Activated B cell treated with CpG ODN at 0.5 μM for 24 hours (primary cell): ENCODE measurements around the gene HSPA4L. TPM values are rescaled to one million over a fixed set of nuclear protein-coding genes. Genes with fewer than 3 reads are reported as not detected.
A peak's percentile ranks its signal among the peaks of the same experiment; 100 is the strongest.

ENCODE experiments used
- ATAC-seq: fragments of 200-7000 bp; cut with Tn5 transposase; one replicate; pipeline ENCODE4 v1.10.0; 2021; ENCODE audit warnings: low read depth, mild to moderate bottlenecking, moderate library complexity
- CTCF ChIA-PET: fragments of 350-600 bp; sonication (Branson Sonifier 250); formaldehyde crosslinking; loops from one replicate; lab custom pipeline; 2021; ENCODE audit warnings: antibody characterized with exemption; lab: Charles Lee
- POLR2A ChIA-PET: fragments of 350-600 bp; sonication (Branson Sonifier 250); formaldehyde crosslinking; loops from one replicate; lab custom pipeline; 2021; ENCODE audit warnings: antibody characterized with exemption; lab: Charles Lee
- DNase-seq: peaks from one replicate; pipeline ENCODE4 v3.0.0; 2022
- H3K27ac Mint-ChIP-seq: one replicate; pipeline ENCODE4 v1.8.0; 2020; ENCODE audit warnings: mixed read lengths
- H3K27me3 Mint-ChIP-seq: one replicate; pipeline ENCODE4 v1.8.0; 2021; ENCODE audit warnings: mixed read lengths
- H3K36me3 Mint-ChIP-seq: one replicate; pipeline ENCODE4 v1.8.0; 2021; ENCODE audit warnings: low read depth, mixed read lengths
- H3K4me1 Mint-ChIP-seq: one replicate; pipeline ENCODE4 v1.8.0; 2021; ENCODE audit warnings: mixed read lengths
- H3K4me3 Mint-ChIP-seq: one replicate; pipeline ENCODE4 v1.8.0; 2020; ENCODE audit warnings: mild to moderate bottlenecking, mixed read lengths
- H3K9me3 Mint-ChIP-seq: one replicate; pipeline ENCODE4 v1.8.0; 2020; ENCODE audit warnings: mixed read lengths
- intact Hi-C: fragments of 100-400 bp; cut with micrococcal nuclease; formaldehyde crosslinking; loops from one replicate; pipeline ENCODE4 v1.15.1; 2024
- total RNA-seq: library from RNA; stranded (reverse); gene quantifications from 2 replicates; pipeline ENCODE4 v1.2.3, GENCODE V29; 2022
- TF ChIP-seq, protein P1 (sequence below): fragments of 200-600 bp; IDR thresholded peaks from one replicate; pipeline ENCODE4 v1.8.0; 2022; ENCODE audit warnings: antibody characterized with exemption, mild to moderate bottlenecking

HSPA4L gene
- total RNA-seq, 1 donor from 2014 or later = 0.13 TPM

DNA sequence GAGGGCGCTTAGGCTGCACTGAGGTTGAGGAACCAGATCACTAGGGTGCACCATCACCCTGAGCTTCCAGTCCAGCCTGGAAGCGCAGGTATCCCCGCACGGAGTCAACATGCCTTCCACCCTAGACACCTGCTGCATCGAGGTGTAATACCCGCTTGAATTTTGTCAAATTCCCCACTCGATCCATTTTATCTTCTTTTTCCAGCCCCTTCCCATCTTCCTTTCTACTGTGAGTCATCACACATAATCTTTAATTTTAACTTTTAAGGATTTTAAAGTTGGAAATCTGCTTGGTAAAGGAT lies 99.4 kb downstream of the HSPA4L start:
- no peak for DNase-seq
- TF ChIP-seq, protein P1, sequence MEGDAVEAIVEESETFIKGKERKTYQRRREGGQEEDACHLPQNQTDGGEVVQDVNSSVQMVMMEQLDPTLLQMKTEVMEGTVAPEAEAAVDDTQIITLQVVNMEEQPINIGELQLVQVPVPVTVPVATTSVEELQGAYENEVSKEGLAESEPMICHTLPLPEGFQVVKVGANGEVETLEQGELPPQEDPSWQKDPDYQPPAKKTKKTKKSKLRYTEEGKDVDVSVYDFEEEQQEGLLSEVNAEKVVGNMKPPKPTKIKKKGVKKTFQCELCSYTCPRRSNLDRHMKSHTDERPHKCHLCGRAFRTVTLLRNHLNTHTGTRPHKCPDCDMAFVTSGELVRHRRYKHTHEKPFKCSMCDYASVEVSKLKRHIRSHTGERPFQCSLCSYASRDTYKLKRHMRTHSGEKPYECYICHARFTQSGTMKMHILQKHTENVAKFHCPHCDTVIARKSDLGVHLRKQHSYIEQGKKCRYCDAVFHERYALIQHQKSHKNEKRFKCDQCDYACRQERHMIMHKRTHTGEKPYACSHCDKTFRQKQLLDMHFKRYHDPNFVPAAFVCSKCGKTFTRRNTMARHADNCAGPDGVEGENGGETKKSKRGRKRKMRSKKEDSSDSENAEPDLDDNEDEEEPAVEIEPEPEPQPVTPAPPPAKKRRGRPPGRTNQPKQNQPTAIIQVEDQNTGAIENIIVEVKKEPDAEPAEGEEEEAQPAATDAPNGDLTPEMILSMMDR = no peak
- Mint-ChIP-seq H3K4me1 (peaks cover 18% of the 10 kb centered on the region), H3K27ac (no peak overlapping the region), H3K27me3 (no peaks in the 10 kb centered on the region), H3K4me3 (peak overlapping the region; percentile 94), H3K9me3 (no peaks in the 10 kb centered on the region), H3K36me3 (peaks cover 10% of the 10 kb centered on the region)
- ChIA-PET CTCF (no interaction called here), POLR2A (interaction anchor here (0.8 to 3.0 kb wide), 3 partner anchors 84 to 930 kb away, joined by 3 to 20 read pairs (median 10); partner anchors contain the start of genes ABHD18, LARP1B and MFSD8)
- intact Hi-C loops = loop anchor here (2.0 kb wide), 1 partner anchor 99 kb away; the partner anchor contains the start of gene HSPA4L
- no peak for ATAC-seq

DNA sequence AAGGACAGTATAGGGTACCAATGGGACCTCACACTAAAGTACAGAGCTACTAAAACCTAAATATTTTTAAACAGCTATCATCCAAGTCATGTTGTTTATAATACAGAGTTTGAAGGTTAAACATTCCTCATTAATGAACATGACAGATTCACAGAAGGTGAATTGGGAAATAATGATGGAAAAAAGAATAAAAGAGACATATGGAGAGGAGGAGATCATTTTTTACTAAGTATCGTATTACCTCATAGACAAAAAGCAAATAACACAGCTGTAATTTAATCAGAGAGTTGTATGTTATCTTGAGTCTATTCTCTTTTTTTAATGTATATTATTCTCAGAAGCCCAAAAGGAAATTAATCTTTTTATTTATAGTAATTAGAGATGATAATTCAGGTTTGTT lies 106.4 kb downstream of the HSPA4L start:
- intact Hi-C loops = no loop called here
- no peaks in the 10 kb centered on the region for H3K9me3 Mint-ChIP-seq
- no peak overlapping the region for H3K27ac Mint-ChIP-seq
- DNase-seq = no peak
- TF ChIP-seq, protein P1 = no peak
- H3K36me3 Mint-ChIP-seq = peaks cover 2% of the 10 kb centered on the region
- no peak for ATAC-seq
- ChIA-PET POLR2A (no interaction called here), CTCF (no interaction called here)
- H3K4me1 Mint-ChIP-seq = no peaks in the 10 kb centered on the region
- no peak overlapping the region for H3K4me3 Mint-ChIP-seq
- no peaks in the 10 kb centered on the region for H3K27me3 Mint-ChIP-seq

DNA sequence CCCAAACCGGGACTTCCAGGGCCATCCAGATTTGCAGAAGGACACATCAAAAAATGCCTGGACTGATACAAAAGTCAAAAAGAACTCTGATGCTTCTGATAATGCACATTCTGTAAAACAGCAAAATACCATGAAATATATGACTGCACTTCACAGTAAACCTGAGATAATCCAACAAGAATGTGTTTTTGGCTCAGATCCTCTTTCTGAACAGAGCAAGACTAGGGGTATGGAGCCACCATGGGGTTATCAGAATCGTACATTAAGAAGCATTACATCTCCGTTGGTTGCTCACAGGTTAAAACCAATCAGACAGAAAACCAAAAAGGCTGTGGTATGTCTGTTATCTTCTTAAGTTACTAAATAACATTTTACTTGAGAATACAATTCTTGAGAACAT lies 107.8 kb downstream of the HSPA4L start:
- DNase-seq (no peak), ATAC-seq (no peak)
- H3K4me1 Mint-ChIP-seq = no peaks in the 10 kb centered on the region
- H3K27me3 Mint-ChIP-seq = no peaks in the 10 kb centered on the region
- intact Hi-C loops = no loop called here
- peaks cover 6% of the 10 kb centered on the region for H3K36me3 Mint-ChIP-seq
- TF ChIP-seq, protein P1 = no peak
- no peaks in the 10 kb centered on the region for H3K9me3 Mint-ChIP-seq
- no peak overlapping the region for H3K27ac Mint-ChIP-seq
- POLR2A ChIA-PET = no interaction called here
- no peak overlapping the region for H3K4me3 Mint-ChIP-seq
- CTCF ChIA-PET = no interaction called here

Other genes with a start within 250 kb of the HSPA4L start
- 0.02 TPM in 1 of 2 replicates, not detected in the other for gene INTU, start 149.4 kb upstream of the HSPA4L start, total RNA-seq
- not detected in 2 replicates for gene SLC25A31, start 51.9 kb upstream of the HSPA4L start, total RNA-seq
- 3.4 and 3.8 TPM in 2 replicates for gene PLK4, start 98.6 kb downstream of the HSPA4L start, total RNA-seq
- gene MFSD8, start 182.9 kb downstream of the HSPA4L start, total RNA-seq = 30.8 and 31.1 TPM in 2 replicates
- gene ABHD18, start 183.1 kb downstream of the HSPA4L start, total RNA-seq = 12.8 and 13.9 TPM in 2 replicates